Endometrial microvascular endothelial cells (primary cell): ENCODE measurements around the gene ACBD4. TPM values are rescaled to one million over a fixed set of nuclear protein-coding genes. Genes with fewer than 3 reads are reported as not detected.

ENCODE experiments used
- in situ Hi-C: cut with HindIII; loops from 2 replicates; pipeline ENCODE4 v1.10.0; 2017; ENCODE audit warnings: low sequenced_read_pairs, low pct_unique_long_range_greater_than_20kb; ENCODE audit errors: inconsistent ontology term
- total RNA-seq: library from RNA; depleted of rRNA; stranded (reverse); fragments of >200 nt; gene quantifications from one replicate; pipeline ENCODE4 v1.2.3, GENCODE V29; 2015; ENCODE audit errors: inconsistent ontology term

ACBD4 gene
- total RNA-seq, 1 donor from 2014 or later = 17.4 TPM

GRCh38 chr17:45130681-45131615 lies 4.5 kb upstream of the ACBD4 start:
- in situ Hi-C loops = no loop called here

- in situ Hi-C loops = no loop called here
These were observed 3.7 kb upstream of the ACBD4 start for GRCh38 chr17:45131616-45132319.

DNA sequence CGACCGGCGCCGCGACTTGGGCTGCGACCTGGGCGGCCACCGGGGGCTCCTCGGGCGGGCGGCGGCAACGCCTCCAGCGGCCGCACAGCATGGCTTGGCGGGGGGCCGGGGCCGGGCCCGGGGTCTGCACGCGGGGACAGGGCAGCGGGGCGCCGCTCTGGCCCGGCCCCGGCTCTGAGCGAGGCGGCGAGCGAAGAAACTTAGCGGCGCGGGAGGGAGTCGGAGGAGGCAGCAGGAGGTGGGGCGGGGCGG lies 3.2 kb upstream of the ACBD4 start, which contains the start of gene PLCD3:
Gene PLCD3 (minus strand): TSS at position 196 of the 252 bp plus-strand sequence. CDS start 105 bp downstream, at position 91.
- in situ Hi-C loops = no loop called here

- in situ Hi-C loops = no loop called here
These were observed 2.7 kb upstream of the ACBD4 start for GRCh38 chr17:45132572-45133463.

DNA sequence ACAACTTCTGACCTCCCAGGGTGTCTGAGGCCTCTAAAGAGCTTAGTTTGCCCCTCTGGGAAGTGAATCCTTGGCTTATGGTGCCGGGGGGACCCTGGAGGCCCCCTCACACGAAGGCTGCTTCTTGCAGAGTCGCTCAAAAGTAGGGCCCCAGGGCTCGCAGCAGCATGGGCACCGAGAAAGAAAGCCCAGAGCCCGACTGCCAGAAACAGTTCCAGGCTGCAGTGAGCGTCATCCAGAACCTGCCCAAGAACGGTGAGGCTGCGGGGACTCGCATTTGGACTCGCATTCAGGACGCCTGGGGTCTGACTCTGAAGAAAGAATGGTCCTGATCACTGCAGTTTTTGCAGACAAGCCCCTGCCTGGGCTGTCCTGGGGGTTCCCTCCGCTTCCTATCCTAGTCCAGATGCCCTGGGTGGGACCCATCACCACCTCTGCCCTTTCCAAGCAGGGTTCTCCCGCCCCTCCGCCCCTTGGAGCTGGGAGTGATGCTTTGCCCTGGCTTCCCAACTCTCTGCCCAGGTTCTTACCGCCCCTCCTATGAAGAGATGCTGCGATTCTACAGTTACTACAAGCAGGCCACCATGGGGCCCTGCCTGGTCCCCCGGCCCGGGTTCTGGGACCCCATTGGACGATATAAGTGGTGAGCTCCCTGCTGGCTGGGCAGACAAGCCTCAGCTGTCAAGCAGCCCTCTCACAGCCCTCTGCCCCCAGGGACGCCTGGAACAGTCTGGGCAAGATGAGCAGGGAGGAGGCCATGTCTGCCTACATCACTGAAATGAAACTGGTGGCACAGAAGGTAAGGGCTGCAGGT lies 698 bp downstream of the ACBD4 start:
- in situ Hi-C loops = no loop called here

DNA sequence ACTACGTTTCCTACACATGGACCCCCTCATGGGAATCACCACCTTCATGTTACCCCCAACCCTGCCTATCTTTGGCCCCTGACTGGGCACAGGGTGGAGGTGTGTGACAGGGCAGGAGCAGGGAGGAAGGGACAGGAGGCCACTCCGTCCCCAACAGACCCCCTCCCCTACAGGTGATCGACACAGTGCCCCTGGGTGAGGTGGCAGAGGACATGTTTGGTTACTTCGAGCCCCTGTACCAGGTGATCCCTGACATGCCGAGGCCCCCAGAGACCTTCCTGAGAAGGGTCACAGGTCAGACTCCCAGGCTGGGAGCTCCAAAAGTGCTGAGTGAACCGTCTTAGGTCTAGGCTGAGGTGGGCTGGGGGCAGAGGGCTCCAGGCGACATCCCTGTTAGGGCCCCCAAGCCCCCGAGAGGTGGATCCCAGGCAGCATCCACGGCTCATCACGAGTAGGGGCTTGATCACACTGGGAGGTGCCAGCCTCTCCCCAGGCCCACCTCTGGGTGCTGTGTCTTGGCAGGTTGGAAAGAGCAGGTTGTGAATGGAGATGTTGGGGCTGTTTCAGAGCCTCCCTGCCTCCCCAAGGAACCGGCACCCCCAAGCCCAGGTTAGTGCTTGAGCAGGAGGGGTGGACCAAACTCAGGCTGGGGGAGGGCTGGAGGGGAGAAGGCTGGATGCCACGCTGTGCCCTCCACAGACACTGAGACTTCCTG lies 1.5 kb downstream of the ACBD4 start:
- in situ Hi-C loops = no loop called here

DNA sequence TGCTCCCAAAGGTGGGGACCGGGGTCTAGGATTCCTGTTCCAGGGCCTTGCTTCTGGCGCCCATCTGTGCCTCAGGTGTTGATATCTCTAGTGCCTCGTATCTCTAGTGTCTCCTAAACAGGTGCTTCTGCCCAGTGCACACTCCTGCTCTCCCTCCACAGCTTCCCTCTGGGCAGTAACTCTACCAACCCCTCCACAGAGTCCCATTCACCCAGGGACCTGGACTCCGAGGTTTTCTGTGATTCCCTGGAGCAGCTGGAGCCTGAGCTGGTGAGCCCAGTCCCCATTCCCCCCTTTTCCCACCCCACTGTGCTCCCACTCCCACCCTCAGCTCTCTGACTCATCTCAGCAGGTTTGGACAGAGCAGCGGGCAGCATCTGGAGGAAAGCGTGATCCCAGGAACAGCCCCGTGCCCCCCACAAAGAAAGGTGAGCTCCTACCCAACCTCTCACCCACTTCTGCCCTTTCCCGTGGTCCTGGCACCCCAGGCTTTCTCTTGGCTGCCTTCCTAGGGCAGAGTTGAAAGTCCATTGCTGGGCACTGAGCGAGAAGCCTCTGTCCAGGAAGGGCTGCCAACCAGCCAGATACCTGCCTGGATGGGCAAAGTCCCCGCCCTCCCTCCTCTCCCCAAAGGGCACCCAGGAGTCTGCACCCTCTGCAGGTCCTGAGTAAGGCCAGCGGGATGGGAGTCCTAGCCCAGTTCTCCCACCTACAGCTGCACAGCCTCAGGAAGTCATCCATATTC lies 2.2 kb downstream of the ACBD4 start:
- in situ Hi-C loops = no loop called here

DNA sequence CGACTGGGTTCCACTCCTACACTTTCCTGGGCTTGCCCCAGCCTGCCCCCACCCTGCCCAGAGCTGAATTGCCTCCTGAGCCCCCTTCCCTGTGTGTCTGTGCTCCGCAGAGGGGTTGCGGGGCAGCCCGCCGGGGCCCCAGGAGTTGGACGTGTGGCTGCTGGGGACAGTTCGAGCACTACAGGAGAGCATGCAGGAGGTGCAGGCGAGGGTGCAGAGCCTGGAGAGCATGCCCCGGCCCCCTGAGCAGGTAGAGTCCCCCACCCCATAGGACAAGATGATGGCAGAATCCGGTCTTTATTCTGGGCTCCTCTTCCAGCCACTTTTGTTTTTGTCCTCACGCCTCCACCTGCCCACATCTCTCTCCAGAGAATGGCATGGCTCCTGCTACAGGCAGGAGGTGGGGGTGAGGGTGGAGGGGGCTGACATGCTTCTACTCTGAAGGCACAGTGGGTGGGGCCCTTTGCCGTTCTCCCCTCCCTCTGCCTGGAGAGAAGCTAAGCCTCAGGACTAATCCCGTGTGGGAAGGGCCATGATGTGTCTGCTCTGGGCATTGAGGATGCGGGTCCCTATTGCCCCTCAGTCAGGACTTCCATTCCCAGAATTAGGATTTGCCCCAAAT lies 3.5 kb downstream of the ACBD4 start:
- in situ Hi-C loops = no loop called here

DNA sequence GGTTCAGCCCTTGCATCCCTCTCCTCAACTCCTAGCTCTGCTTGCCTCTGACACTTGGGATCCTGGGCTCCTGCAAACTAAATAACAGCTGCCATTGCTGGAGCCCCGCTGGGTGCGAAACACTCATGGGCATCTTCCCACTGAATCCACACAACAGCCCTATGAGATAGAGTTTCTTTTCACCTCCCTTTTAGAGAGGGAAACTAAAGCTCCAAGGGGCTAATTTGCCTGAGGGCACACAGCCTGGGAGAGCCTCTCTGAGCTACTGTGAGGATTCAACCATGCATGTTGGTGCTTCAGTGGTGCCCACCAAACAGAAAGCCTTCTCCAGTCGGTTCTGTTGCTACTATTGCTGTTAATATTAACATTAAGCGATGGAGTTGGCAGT lies 4.0 kb downstream of the ACBD4 start:
- in situ Hi-C loops = no loop called here

DNA sequence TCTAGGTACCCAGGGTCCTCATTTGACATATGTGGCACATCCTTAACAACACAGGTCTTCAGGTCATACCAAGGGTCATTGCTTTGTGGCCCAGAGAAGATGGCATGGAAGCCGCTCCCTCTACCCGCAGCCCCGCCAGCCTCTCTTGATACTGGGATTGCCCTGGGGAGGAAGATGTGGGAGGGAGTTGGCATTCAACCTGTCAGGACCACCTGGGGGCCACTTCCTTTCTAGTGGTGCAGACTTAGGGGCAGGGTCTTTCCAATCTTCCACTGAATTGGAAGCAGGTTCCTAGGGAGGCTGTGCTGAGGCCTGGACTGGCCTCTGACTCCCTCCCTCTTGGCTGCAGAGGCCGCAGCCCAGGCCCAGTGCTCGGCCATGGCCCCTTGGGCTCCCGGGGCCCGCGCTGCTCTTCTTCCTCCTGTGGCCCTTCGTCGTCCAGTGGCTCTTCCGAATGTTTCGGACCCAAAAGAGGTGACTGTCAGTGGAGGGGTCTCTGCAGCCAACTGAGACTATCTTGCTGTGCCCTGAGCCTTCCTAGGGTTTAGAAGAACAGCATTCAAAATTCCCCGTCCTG lies 7.7 kb downstream of the ACBD4 start:
- in situ Hi-C loops = no loop called here

- in situ Hi-C loops = no loop called here
These were observed 8.3 kb downstream of the ACBD4 start for GRCh38 chr17:45143767-45144198.

DNA sequence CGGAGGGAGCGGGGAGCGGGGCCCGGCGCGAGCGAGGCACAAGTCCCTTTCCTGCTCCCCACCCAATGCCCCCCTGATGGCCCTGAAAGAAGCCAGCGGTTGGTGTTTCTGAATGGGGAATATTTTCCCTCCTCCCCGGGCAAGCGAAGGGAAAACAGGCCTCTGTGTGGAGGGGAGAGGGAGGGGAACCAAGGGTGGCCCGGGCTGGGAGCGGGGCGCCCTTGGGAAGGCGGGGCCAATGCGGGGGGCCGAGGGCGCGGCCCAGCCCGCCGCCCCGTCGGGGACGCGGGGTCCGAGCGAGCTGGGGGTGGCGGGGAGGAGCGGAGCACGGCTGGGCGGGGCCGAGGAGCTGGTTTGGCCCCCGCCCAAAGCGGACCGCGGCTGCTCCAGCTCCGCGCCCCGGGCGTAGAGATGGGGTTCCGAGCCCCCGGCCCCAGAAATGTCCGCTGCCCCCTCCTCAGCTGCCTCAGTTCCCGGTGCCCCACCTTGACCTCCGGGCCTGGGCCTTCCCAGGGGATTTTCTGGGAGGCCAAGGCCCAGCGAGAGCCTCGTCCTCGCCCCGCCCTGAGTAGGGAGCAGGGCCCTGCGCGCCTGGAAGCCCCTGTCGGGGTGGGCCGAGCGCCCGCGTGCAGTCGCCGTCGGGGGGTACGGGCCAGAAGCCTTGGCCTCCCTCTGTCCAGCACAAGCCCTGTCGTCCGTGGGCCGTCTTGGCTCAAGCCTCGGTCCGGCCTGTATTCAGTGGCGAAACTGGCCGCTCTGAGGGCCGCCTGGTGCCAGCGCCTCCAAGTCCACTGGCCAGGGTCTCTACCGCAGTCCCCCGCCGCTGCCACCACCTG lies 8.9 kb downstream of the ACBD4 start:
- in situ Hi-C loops = no loop called here

GRCh38 chr17:45145035-45145389 lies 9.5 kb downstream of the ACBD4 start:
- in situ Hi-C loops = no loop called here

DNA sequence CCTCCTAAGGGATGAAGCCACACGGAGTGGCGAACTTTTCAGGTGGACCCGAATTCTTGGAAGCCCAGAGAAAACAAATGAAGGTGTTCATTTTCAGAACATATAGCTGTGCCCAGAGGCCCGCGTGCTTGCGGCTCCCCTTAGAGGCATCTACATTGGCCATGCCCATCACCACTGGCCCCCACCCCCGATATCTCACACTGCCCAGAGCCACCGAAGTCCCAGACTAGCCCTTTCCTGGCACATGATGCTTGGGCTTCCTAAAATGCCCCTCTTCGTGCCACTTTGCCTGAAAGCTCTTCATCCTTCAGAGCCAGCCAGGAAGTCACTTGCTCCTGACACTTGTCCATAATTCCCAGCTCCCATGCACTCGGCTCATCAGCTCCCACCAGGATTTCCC lies 10.7 kb downstream of the ACBD4 start:
- in situ Hi-C loops = no loop called here

DNA sequence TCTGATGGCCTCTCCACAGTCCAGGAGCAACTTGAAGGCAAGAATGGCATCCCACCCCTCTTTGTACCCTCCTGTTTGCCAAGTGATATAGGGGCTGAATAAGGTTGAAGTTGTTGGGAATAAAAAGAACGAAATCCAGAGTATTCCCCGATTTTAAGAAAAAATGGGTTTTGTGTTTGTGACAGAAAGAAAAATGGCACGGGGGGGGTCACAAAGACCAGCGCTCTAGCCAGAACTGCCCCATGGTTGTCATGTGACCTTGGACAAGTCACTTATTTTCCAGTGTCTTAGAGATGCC lies 11.1 kb downstream of the ACBD4 start:
- in situ Hi-C loops = no loop called here
